HCT116 (cell line): ENCODE measurements around the gene DDI2. TPM values are rescaled to one million over a fixed set of nuclear protein-coding genes. Genes with fewer than 3 reads are reported as not detected.

Experiments used
- ATAC-seq: fragments of 200-7000 bp; cut with Tn5 transposase; 2 replicates; pipeline ENCODE4 v1.9.1; 2020; ENCODE audit warnings: mild to moderate bottlenecking, moderate library complexity
- BruUV-seq: library from RNA; stranded (reverse); fragments of 400-500 nt; replicated peaks from 2 replicates; lab custom pipeline; 2021; lab: Mats Ljungman, UMichigan
- CTCF ChIA-PET: fragments of 300-600 bp; sonication (Branson Sonifier 250); formaldehyde crosslinking; loops from one replicate; lab custom pipeline; 2021; ENCODE audit warnings: antibody characterized with exemption; lab: Charles Lee
- POLR2A ChIA-PET: fragments of 300-600, 350-600 bp; sonication (Branson Sonifier 250); formaldehyde crosslinking; loops from one replicate; lab custom pipeline; 2021; ENCODE audit warnings: antibody characterized with exemption; lab: Charles Lee
- RAD21 ChIA-PET, 2 experiments: fragments of 300-600 bp; sonication (Branson Sonifier 250); formaldehyde crosslinking; loops; one replicate each; lab custom pipeline; 2023; ENCODE audit warnings: low total read pairs in 2 of 2; ENCODE audit not compliant: uncharacterized antibody in 2 of 2, unreplicated experiment in 2 of 2, low non-redundant PET in 1 of 2; lab: Charles Lee
- DNase-seq: peaks from one replicate; pipeline ENCODE4 v3.0.0-alpha.2; 2010; ENCODE audit warnings: low read depth, low spot score
- H2AFZ ChIP-seq: fragments of 200-600 bp; shearing (Covaris generic), sonication (generic); 2 replicates; pipeline ENCODE4 v1.6.1; 2017; ENCODE audit warnings: low read depth, mixed run types, mixed read lengths, antibody characterized with exemption, low read length; ENCODE audit not compliant: poor library complexity, severe bottlenecking
- H3K27ac ChIP-seq: 2 replicates; pipeline ENCODE4 v1.5.1; 2012; ENCODE audit warnings: low read depth, low read length
- H3K27me3 ChIP-seq: fragments of 200-600 bp; sonication (generic); 2 replicates; pipeline ENCODE4 v1.6.1; 2016; ENCODE audit warnings: mixed run types, low read length, mixed read lengths; ENCODE audit not compliant: insufficient read depth
- H3K36me3 ChIP-seq, 2 experiments: fragments of 200-500 bp in 1 of 2; fragments of 200-600 bp in 1 of 2; sonication (Bioruptor generic) in 1 of 2; sonication (generic) in 1 of 2; 2 replicates each; pipeline versions ENCODE4 v1.5.1 to v1.6.1; 2014 to 2016; ENCODE audit warnings: low read length in 2 of 2, inconsistent platforms in 1 of 2, mixed read lengths in 1 of 2, mixed run types in 1 of 2; ENCODE audit not compliant: insufficient read depth in 2 of 2, control insufficient read depth in 1 of 2
- H3K4me1 ChIP-seq, 2 experiments: fragments of 200-600 bp in 1 of 2; sonication (generic) in 1 of 2; 2 replicates each; pipeline versions ENCODE4 v1.5.1 to v1.6.1; 2012 to 2017; ENCODE audit warnings: low read length in 2 of 2, inconsistent platforms in 1 of 2, mild to moderate bottlenecking in 1 of 2, mixed read lengths in 1 of 2, mixed run types in 1 of 2, moderate library complexity in 1 of 2; ENCODE audit not compliant: insufficient read depth in 2 of 2, control insufficient read depth in 1 of 2
- H3K4me2 ChIP-seq: fragments of 200-600 bp; sonication (generic); 2 replicates; pipeline ENCODE4 v1.6.1; 2017; ENCODE audit warnings: mixed run types, low read length, mixed read lengths
- H3K4me3 ChIP-seq, 2 experiments: fragments of 200-600 bp in 1 of 2; sonication (generic) in 1 of 2; replicated peaks in 1 of 2; 2 replicates each; pipeline ENCODE4 v1.5.1; 2011 to 2016; ENCODE audit warnings: low read length in 2 of 2, control low read depth in 1 of 2, low read depth in 1 of 2, mild to moderate bottlenecking in 1 of 2, mixed read lengths in 1 of 2, mixed run types in 1 of 2
- H3K79me2 ChIP-seq: fragments of 200-600 bp; sonication (generic); 2 replicates; pipeline ENCODE4 v1.6.1; 2017; ENCODE audit warnings: mild to moderate bottlenecking, mixed run types, low read length, moderate library complexity, mixed read lengths; ENCODE audit not compliant: insufficient read depth
- H3K9ac ChIP-seq: fragments of 200-600 bp; sonication (generic); 2 replicates; pipeline ENCODE4 v1.6.1; 2016; ENCODE audit warnings: low read length, mixed read lengths
- H3K9me2 ChIP-seq: fragments of 200-600 bp; sonication (generic), shearing (Covaris generic); 2 replicates; pipeline ENCODE4 v1.6.1; 2017; ENCODE audit warnings: mixed run types, mild to moderate bottlenecking, moderate library complexity; ENCODE audit not compliant: insufficient read depth
- H3K9me3 ChIP-seq, 2 experiments: fragments of 200-500 bp in 1 of 2; fragments of 200-600 bp in 1 of 2; sonication (Bioruptor generic) in 1 of 2; sonication (generic) in 1 of 2; 2 replicates each; pipeline ENCODE4 v1.6.1; 2014 to 2017; ENCODE audit warnings: low read length in 2 of 2, mixed read lengths in 2 of 2, inconsistent platforms in 1 of 2, low read depth in 1 of 2, mild to moderate bottlenecking in 1 of 2, mixed run types in 1 of 2, moderate library complexity in 1 of 2; ENCODE audit not compliant: control insufficient read depth in 1 of 2, insufficient read depth in 1 of 2
- H4K20me1 ChIP-seq: fragments of 200-600 bp; sonication (generic), shearing (Covaris generic); 2 replicates; pipeline ENCODE4 v1.6.1; 2017; ENCODE audit warnings: mixed run types, mild to moderate bottlenecking, moderate library complexity; ENCODE audit not compliant: insufficient read depth
- ELF1 ChIP-seq: IDR thresholded peaks from 2 replicates; pipeline ENCODE4 v1.6.1; 2012; ENCODE audit warnings: low read depth, borderline replicate concordance
- EZH2 ChIP-seq: fragments of 200-600 bp; sonication (generic); IDR thresholded peaks from 2 replicates; pipeline ENCODE4 v1.6.1; 2017; ENCODE audit warnings: antibody characterized with exemption, mixed run types
- POLR2A ChIP-seq: IDR thresholded peaks from 2 replicates; pipeline ENCODE4 v1.7.0; 2011; ENCODE audit warnings: borderline replicate concordance; ENCODE audit not compliant: insufficient read depth, insufficient read length; ENCODE audit errors: extremely low read depth
- RAD21 ChIP-seq: IDR thresholded peaks from 2 replicates; pipeline ENCODE4 v1.6.1; 2012; ENCODE audit warnings: low read depth, mild to moderate bottlenecking
- SRF ChIP-seq: IDR thresholded peaks from 2 replicates; pipeline ENCODE4 v1.6.1; 2012; ENCODE audit warnings: low read depth
- TCF7L2 ChIP-seq: IDR thresholded peaks from 2 replicates; pipeline ENCODE4 v1.7.0; 2011; ENCODE audit warnings: borderline replicate concordance, inconsistent platforms; ENCODE audit not compliant: insufficient read depth, insufficient read length; ENCODE audit errors: extremely low read depth
- YY1 ChIP-seq: IDR thresholded peaks from 2 replicates; pipeline ENCODE4 v1.6.1; 2011; ENCODE audit warnings: low read length, low read depth, moderate library complexity, mild to moderate bottlenecking; ENCODE audit not compliant: insufficient replicate concordance; ENCODE audit errors: extremely low read depth
- ZFX ChIP-seq: fragments of 450-650 bp; IDR thresholded peaks from 2 replicates; pipeline ENCODE4 v1.6.1; 2017
- ZNF274 ChIP-seq: fragments of 200-500 bp; sonication (Bioruptor generic); IDR thresholded peaks from 2 replicates; pipeline ENCODE4 v1.6.1; 2014; ENCODE audit warnings: mild to moderate bottlenecking, low read depth, low read length, inconsistent platforms
- intact Hi-C: fragments of 100-400 bp; cut with micrococcal nuclease; formaldehyde crosslinking; loops from 2 replicates; pipeline ENCODE4 v1.10.0; 2022
- total RNA-seq: library from RNA; stranded (reverse); gene quantifications from one replicate; pipeline ENCODE4 v1.2.1, GENCODE V29; 2021; ENCODE audit not compliant: unreplicated experiment
- TF ChIP-seq, protein P1 (sequence below), 3 experiments: fragments of 200-600 bp in 1 of 3; sonication (generic) in 1 of 3; IDR thresholded peaks in 2 of 3; conservative IDR thresholded peaks in 1 of 3; 2 replicates each; pipeline ENCODE4 v1.5.1; 2012 to 2017; ENCODE audit warnings: low read depth in 2 of 3, low read length in 2 of 3, antibody characterized with exemption in 1 of 3, borderline replicate concordance in 1 of 3, control low read depth in 1 of 3, mild to moderate bottlenecking in 1 of 3, mixed read lengths in 1 of 3, mixed run types in 1 of 3, moderate library complexity in 1 of 3; ENCODE audit not compliant: insufficient read depth in 1 of 3

The DDI2 gene
- total RNA-seq, 1 experiment from 2014 or later, result 26.3 TPM

DNA sequence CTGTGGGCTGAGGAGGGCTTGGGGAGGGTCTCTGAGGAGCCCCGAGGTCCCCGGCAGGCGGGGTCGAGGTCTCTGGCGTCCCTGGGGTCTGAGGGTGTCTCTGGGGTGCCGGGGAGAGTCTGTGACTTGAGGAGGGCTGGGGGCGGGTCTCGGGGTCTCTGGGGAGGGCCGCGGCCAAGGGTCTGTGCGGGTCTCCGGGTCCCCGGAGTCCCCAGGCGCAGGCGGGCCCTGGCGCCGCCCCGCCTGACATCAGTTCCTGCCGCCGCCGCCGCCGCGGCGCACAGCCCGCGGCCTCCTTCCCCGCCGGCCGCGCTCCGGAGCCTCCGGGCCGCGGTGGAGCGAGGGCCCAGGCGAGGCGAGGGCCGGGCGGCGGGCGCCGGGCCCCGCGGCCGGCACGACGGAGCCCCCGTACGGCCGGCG is 66.8 kb downstream of the DDI2 start, which contains the start of gene PLEKHM2 (continued):
- TF ChIP-seq, protein P1, sequence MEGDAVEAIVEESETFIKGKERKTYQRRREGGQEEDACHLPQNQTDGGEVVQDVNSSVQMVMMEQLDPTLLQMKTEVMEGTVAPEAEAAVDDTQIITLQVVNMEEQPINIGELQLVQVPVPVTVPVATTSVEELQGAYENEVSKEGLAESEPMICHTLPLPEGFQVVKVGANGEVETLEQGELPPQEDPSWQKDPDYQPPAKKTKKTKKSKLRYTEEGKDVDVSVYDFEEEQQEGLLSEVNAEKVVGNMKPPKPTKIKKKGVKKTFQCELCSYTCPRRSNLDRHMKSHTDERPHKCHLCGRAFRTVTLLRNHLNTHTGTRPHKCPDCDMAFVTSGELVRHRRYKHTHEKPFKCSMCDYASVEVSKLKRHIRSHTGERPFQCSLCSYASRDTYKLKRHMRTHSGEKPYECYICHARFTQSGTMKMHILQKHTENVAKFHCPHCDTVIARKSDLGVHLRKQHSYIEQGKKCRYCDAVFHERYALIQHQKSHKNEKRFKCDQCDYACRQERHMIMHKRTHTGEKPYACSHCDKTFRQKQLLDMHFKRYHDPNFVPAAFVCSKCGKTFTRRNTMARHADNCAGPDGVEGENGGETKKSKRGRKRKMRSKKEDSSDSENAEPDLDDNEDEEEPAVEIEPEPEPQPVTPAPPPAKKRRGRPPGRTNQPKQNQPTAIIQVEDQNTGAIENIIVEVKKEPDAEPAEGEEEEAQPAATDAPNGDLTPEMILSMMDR (IDR thresholded peaks at IDR 0.05 in 2 of 3, conservative IDR thresholded peaks at IDR 0.05 in 1 of 3; ENCODE audit: borderline replicate concordance in 1 of 3, insufficient read depth in 1 of 3, low read depth in 2 of 3, low read length in 2 of 3), result no peak
- TF ChIP-seq TCF7L2, result no peak
- TF ChIP-seq ZNF274, result no peak
- TF ChIP-seq YY1, result no peak
- TF ChIP-seq SRF, result no peak
- peak; percentile 81 for TF ChIP-seq ZFX
- peak; percentile 61 for TF ChIP-seq POLR2A

DNA sequence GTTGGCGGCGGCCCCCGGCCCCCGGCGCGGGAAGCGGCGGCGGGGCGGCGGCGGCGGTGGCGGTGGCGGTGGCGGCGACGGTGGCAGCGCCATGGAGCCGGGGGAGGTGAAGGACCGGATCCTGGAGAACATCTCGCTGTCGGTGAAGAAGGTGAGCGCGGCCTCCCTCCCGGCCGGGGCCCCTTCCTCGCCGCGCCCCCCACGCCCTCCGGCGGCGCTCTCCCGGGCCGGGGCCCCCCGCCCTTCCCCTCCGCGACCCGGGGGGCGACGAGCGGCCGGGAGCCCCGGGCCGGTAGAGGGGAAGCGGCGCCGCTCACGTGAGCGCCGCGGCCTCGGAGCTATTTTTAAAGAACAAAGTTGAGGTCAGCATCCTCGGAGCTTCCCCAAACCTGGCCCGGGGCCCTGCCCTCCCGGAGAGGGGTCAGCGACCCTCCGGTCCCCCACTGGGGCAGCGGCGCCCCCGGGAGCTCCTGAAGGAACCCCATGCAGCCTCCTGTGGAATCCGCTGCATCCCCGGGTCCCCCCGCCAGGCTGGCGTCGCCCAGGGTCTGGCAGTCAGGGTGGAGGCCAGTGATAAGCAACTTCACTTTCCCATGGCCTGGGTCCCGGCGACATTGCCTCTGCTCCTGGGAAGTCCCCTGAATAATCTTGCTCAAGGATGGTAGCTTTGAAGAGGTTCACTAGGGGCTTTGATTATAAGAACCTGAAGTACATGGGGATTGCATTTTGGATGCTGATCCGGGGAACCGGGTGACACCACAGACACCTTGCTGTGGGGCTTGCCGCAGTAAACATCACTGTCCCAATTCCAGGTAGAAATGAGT is 67.4 kb downstream of the DDI2 start:
- DNase-seq, result no peak
- Histone ChIP-seq H3K79me2 (peaks cover 46% of the 10 kb centered on the region), H3K27ac (peak overlapping the region; percentile 66), H3K9ac (peak overlapping the region; percentile 79), H3K4me2 (peak overlapping the region; percentile 96), H3K27me3 (no peaks in the 10 kb centered on the region), H3K4me3 (peak overlapping the region; percentile 76 to 87), H3K9me3 (no peaks in the 10 kb centered on the region), H4K20me1 (no peaks in the 10 kb centered on the region), H2AFZ (no peak overlapping the region), H3K9me2 (no peaks in the 10 kb centered on the region), H3K4me1 (peaks cover 5 to 43% of the 10 kb centered on the region in 2 experiments; a peak in 3 of 4 replicates), H3K36me3 (no peaks in the 10 kb centered on the region)
- CTCF ChIA-PET, result no interaction called here
- no TSS peak for BruUV-seq
- TF ChIP-seq POLR2A, result no peak
- peak; percentile 63 for TF ChIP-seq ZFX
- TF ChIP-seq EZH2, result no peak
- no peak for TF ChIP-seq RAD21
- TF ChIP-seq ELF1, result no peak
- RAD21 ChIA-PET, result no interaction called here
- POLR2A ChIA-PET, result no interaction called here
- peak; percentile 67 for ATAC-seq
- intact Hi-C loops, result no loop called here
